Keratinocyte (primary cell): Measurements from ENCODE around the gene ADRB1.

ENCODE experiments used
- CTCF ChIP-seq, 3 experiments: IDR thresholded peaks in 1 of 3; conservative IDR thresholded peaks in 1 of 3; optimal IDR thresholded peaks in 1 of 3; 2 replicates in 2 of 3; 3 replicates in 1 of 3; pipeline versions ENCODE3 to v1.5.1; 2011; ENCODE audit warnings: low read length in 3 of 3, mild to moderate bottlenecking in 3 of 3, moderate library complexity in 2 of 3, control low read depth in 1 of 3, inconsistent platforms in 1 of 3; ENCODE audit not compliant: insufficient read depth in 2 of 3; ENCODE audit errors: extremely low read depth in 1 of 3
- EZH2 ChIP-seq: IDR thresholded peaks from one replicate; pipeline ENCODE4 v1.6.1; 2012; ENCODE audit warnings: inconsistent platforms, mild to moderate bottlenecking, low read length, moderate library complexity

- TF ChIP-seq CTCF (optimal IDR thresholded peaks at IDR 0.05 in 1 of 3, IDR thresholded peaks at IDR 0.05 in 1 of 3, conservative IDR thresholded peaks at IDR 0.05 in 1 of 3; ENCODE audit: extremely low read depth in 1 of 3, insufficient read depth in 2 of 3, low read length in 3 of 3) (no peak), EZH2 (no peak)
These were observed 10.1 kb upstream of the ADRB1 start for GRCh38 chr10:114033566-114033965.
